HepG2 (cell line): ENCODE measurements around the gene BTF3L4. TPM values are rescaled to one million over a fixed set of nuclear protein-coding genes. Genes with fewer than 3 reads are reported as not detected.

ENCODE experiments used
- ELF4 ChIP-seq: sonication (generic); formaldehyde crosslinking; IDR thresholded peaks from 2 replicates; pipeline ENCODE4 v1.5.0; 2020; ENCODE audit warnings: missing genetic modification reagents, mild to moderate bottlenecking, moderate library complexity, borderline replicate concordance
- PAX8 ChIP-seq: sonication (generic); formaldehyde crosslinking; IDR thresholded peaks from 2 replicates; pipeline ENCODE4 v1.8.0; 2022; ENCODE audit warnings: mild to moderate bottlenecking, missing genetic modification reagents, borderline replicate concordance
- SNAI1 ChIP-seq: sonication (generic); formaldehyde crosslinking; IDR thresholded peaks from 2 replicates; pipeline ENCODE4 v1.5.0; 2020; ENCODE audit warnings: mild to moderate bottlenecking, missing genetic modification reagents, borderline replicate concordance
- YY1 ChIP-seq: IDR thresholded peaks from 2 replicates; pipeline ENCODE4 v1.6.1; 2011; ENCODE audit warnings: low read length, low read depth, moderate library complexity, mild to moderate bottlenecking; ENCODE audit not compliant: insufficient read depth, insufficient replicate concordance
- ZNF274 ChIP-seq: sonication (generic); formaldehyde crosslinking; IDR thresholded peaks from 2 replicates; pipeline ENCODE4 v1.5.1; 2020; ENCODE audit warnings: mild to moderate bottlenecking, missing genetic modification reagents
- ZNF317 ChIP-seq: sonication (generic); formaldehyde crosslinking; IDR thresholded peaks from 2 replicates; pipeline ENCODE4 v1.5.0; 2020; ENCODE audit warnings: mild to moderate bottlenecking, missing genetic modification reagents
- polyA plus RNA-seq, 8 experiments: library from polyadenylated mRNA; depleted of rRNA in 3 of 8; stranded (reverse) in 7 of 8; unstranded in 1 of 8; fragments of >200 nt; fragmentation: Illumina TruSeq in 4 of 8; extraction: Trizol in 4 of 8; gene quantifications; 2 replicates each; pipeline versions ENCODE4 v1.2.1 to v1.2.3, GENCODE V29; 2011 to 2016; ENCODE audit warnings: low read depth in 4 of 8, missing spikeins in 1 of 8, mixed read lengths in 1 of 8; ENCODE audit not compliant: insufficient read depth in 1 of 8
- total RNA-seq, 5 experiments: library from RNA; depleted of rRNA; stranded (reverse); fragments of >200 nt; fragmentation: Illumina TruSeq; extraction: Trizol; gene quantifications; 2 replicates each; pipeline ENCODE4 v1.2.3, GENCODE V29; 2016; ENCODE audit warnings: low read depth in 1 of 5
- TF ChIP-seq, protein P1 (sequence below): sonication (generic); formaldehyde crosslinking; IDR thresholded peaks from 2 replicates; pipeline ENCODE4 v1.9.0; 2021; ENCODE audit warnings: missing genetic modification reagents, borderline replicate concordance
- TF ChIP-seq, protein P2 (sequence below): sonication (generic); formaldehyde crosslinking; IDR thresholded peaks from 2 replicates; pipeline ENCODE4 v1.5.0; 2020; ENCODE audit warnings: mild to moderate bottlenecking, missing genetic modification reagents, borderline replicate concordance

The BTF3L4 gene
- total and polyA plus RNA-seq, 2 of the 13 experiments (the other 11 are each of a cell fraction or from before 2014, with no cell fraction given), result 59.0 to 74.3 TPM

DNA sequence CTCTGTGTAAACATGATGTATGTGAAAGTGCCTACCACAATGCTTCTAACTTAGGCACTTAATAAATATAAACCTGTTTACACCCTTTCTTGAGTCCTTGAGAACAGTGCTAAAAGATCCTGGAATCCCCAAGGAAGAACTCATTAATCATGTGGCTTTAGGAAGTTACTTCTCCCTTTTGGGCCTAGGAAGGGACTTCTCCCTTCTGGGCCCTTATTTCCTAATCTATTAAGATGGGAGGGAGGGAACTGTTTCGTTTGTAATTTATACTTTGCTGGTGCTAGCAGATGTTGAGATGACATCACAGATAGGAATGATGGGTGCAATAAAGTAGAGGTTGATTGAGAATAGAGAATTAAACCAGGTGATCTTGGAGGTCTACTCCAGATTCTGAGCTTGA lies 1.2 kb downstream of the BTF3L4 start (continued):
- no peak for TF ChIP-seq ELF4 (CRISPR knock-in tag)
- TF ChIP-seq YY1, result no peak
- TF ChIP-seq ZNF274 (CRISPR knock-in tag), result no peak
- TF ChIP-seq, protein P1, sequence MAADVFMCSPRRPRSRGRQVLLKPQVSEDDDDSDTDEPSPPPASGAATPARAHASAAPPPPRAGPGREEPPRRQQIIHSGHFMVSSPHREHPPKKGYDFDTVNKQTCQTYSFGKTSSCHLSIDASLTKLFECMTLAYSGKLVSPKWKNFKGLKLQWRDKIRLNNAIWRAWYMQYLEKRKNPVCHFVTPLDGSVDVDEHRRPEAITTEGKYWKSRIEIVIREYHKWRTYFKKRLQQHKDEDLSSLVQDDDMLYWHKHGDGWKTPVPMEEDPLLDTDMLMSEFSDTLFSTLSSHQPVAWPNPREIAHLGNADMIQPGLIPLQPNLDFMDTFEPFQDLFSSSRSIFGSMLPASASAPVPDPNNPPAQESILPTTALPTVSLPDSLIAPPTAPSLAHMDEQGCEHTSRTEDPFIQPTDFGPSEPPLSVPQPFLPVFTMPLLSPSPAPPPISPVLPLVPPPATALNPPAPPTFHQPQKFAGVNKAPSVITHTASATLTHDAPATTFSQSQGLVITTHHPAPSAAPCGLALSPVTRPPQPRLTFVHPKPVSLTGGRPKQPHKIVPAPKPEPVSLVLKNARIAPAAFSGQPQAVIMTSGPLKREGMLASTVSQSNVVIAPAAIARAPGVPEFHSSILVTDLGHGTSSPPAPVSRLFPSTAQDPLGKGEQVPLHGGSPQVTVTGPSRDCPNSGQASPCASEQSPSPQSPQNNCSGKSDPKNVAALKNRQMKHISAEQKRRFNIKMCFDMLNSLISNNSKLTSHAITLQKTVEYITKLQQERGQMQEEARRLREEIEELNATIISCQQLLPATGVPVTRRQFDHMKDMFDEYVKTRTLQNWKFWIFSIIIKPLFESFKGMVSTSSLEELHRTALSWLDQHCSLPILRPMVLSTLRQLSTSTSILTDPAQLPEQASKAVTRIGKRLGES (CRISPR knock-in tag), result 0 out of 2 replicates have a peak, but pooled peaks have one; percentile 25
- no peak for TF ChIP-seq PAX8 (CRISPR knock-in tag)
- 0 out of 2 replicates have a peak, but pooled peaks have one; percentile 41 for TF ChIP-seq SNAI1 (CRISPR knock-in tag)
- 0 out of 2 replicates have a peak, but pooled peaks have one; percentile 15 for TF ChIP-seq ZNF317 (CRISPR knock-in tag)
- TF ChIP-seq, protein P2, sequence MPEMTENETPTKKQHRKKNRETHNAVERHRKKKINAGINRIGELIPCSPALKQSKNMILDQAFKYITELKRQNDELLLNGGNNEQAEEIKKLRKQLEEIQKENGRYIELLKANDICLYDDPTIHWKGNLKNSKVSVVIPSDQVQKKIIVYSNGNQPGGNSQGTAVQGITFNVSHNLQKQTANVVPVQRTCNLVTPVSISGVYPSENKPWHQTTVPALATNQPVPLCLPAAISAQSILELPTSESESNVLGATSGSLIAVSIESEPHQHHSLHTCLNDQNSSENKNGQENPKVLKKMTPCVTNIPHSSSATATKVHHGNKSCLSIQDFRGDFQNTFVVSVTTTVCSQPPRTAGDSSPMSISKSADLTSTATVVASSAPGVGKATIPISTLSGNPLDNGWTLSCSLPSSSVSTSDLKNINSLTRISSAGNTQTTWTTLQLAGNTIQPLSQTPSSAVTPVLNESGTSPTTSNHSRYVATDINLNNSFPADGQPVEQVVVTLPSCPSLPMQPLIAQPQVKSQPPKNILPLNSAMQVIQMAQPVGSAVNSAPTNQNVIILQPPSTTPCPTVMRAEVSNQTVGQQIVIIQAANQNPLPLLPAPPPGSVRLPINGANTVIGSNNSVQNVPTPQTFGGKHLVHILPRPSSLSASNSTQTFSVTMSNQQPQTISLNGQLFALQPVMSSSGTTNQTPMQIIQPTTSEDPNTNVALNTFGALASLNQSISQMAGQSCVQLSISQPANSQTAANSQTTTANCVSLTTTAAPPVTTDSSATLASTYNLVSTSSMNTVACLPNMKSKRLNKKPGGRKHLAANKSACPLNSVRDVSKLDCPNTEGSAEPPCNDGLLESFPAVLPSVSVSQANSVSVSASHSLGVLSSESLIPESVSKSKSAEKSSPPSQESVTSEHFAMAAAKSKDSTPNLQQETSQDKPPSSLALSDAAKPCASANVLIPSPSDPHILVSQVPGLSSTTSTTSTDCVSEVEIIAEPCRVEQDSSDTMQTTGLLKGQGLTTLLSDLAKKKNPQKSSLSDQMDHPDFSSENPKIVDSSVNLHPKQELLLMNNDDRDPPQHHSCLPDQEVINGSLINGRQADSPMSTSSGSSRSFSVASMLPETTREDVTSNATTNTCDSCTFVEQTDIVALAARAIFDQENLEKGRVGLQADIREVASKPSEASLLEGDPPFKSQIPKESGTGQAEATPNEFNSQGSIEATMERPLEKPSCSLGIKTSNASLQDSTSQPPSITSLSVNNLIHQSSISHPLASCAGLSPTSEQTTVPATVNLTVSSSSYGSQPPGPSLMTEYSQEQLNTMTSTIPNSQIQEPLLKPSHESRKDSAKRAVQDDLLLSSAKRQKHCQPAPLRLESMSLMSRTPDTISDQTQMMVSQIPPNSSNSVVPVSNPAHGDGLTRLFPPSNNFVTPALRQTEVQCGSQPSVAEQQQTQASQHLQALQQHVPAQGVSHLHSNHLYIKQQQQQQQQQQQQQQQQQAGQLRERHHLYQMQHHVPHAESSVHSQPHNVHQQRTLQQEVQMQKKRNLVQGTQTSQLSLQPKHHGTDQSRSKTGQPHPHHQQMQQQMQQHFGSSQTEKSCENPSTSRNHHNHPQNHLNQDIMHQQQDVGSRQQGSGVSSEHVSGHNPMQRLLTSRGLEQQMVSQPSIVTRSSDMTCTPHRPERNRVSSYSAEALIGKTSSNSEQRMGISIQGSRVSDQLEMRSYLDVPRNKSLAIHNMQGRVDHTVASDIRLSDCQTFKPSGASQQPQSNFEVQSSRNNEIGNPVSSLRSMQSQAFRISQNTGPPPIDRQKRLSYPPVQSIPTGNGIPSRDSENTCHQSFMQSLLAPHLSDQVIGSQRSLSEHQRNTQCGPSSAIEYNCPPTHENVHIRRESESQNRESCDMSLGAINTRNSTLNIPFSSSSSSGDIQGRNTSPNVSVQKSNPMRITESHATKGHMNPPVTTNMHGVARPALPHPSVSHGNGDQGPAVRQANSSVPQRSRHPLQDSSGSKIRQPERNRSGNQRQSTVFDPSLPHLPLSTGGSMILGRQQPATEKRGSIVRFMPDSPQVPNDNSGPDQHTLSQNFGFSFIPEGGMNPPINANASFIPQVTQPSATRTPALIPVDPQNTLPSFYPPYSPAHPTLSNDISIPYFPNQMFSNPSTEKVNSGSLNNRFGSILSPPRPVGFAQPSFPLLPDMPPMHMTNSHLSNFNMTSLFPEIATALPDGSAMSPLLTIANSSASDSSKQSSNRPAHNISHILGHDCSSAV (CRISPR knock-in tag), result no peak
